GM23338 (cell line): ENCODE measurements around the gene ANKZF1. TPM values are rescaled to one million over a fixed set of nuclear protein-coding genes. Genes with fewer than 3 reads are reported as not detected.
A peak's percentile ranks its signal among the peaks of the same experiment; 100 is the strongest.

Experiments used
- ATAC-seq: fragments of 200-7000 bp; cut with Tn5 transposase; 3 replicates; pipeline ENCODE4 v1.9.1; 2020
- DNase-seq: peaks from one replicate; pipeline ENCODE4 v3.0.0-alpha.2; 2015; ENCODE audit warnings: low spot score
- H2AFZ ChIP-seq: fragments of 200-600 bp; sonication (generic); 2 replicates; pipeline ENCODE4 v1.8.0; 2016; ENCODE audit warnings: antibody characterized with exemption, mild to moderate bottlenecking, moderate library complexity
- H3F3A ChIP-seq: fragments of 200-600 bp; sonication (generic); replicated peaks from 2 replicates; pipeline ENCODE4 v1.8.0; 2017; ENCODE audit warnings: antibody characterized with exemption, mixed run types, low read depth
- H3K27ac ChIP-seq: fragments of 200-600 bp; sonication (generic); 2 replicates; pipeline ENCODE4 v1.6.1; 2016; ENCODE audit warnings: low read depth
- H3K27me3 ChIP-seq: fragments of 200-600 bp; sonication (generic); 2 replicates; pipeline ENCODE4 v1.8.0; 2016; ENCODE audit warnings: mild to moderate bottlenecking, mixed run types, moderate library complexity; ENCODE audit not compliant: insufficient read depth
- H3K36me3 ChIP-seq: fragments of 200-600 bp; sonication (generic); 2 replicates; pipeline ENCODE4 v1.8.0; 2016; ENCODE audit warnings: mild to moderate bottlenecking; ENCODE audit not compliant: insufficient read depth
- H3K4me1 ChIP-seq: fragments of 200-600 bp; sonication (generic); 2 replicates; pipeline ENCODE4 v1.8.0; 2016; ENCODE audit warnings: mild to moderate bottlenecking, moderate library complexity; ENCODE audit not compliant: insufficient read depth
- H3K4me2 ChIP-seq: fragments of 200-600 bp; sonication (generic); 2 replicates; pipeline ENCODE4 v1.7.1; 2017; ENCODE audit warnings: mixed run types
- H3K4me3 ChIP-seq: fragments of 200-600 bp; sonication (generic); 2 replicates; pipeline ENCODE4 v1.6.1; 2016; ENCODE audit warnings: mixed run types
- H3K79me2 ChIP-seq: fragments of 200-600 bp; sonication (generic); replicated peaks from 2 replicates; pipeline ENCODE4 v1.8.0; 2017; ENCODE audit warnings: mild to moderate bottlenecking; ENCODE audit not compliant: insufficient read depth
- H3K9me2 ChIP-seq: fragments of 200-600 bp; sonication (generic); 2 replicates; pipeline ENCODE4 v1.8.0; 2017; ENCODE audit not compliant: insufficient read depth
- H4K20me1 ChIP-seq: fragments of 200-600 bp; sonication (generic); replicated peaks from 2 replicates; pipeline ENCODE4 v1.8.0; 2017; ENCODE audit warnings: mild to moderate bottlenecking; ENCODE audit not compliant: insufficient read depth
- H3K27ac Mint-ChIP-seq: 2 replicates; pipeline ENCODE4 v1.8.0; 2020; ENCODE audit warnings: inconsistent platforms, mild to moderate bottlenecking, moderate library complexity, mixed read lengths
- H3K27me3 Mint-ChIP-seq: 3 replicates; pipeline ENCODE4 v1.8.0; 2022; ENCODE audit warnings: low read depth, mild to moderate bottlenecking, moderate library complexity, mixed read lengths, inconsistent platforms; ENCODE audit not compliant: insufficient read depth, poor library complexity
- H3K36me3 Mint-ChIP-seq: 3 replicates; pipeline ENCODE4 v1.8.0; 2021; ENCODE audit warnings: low read depth, mild to moderate bottlenecking, inconsistent platforms, moderate library complexity, mixed read lengths
- H3K4me1 Mint-ChIP-seq: 3 replicates; pipeline ENCODE4 v1.8.0; 2020; ENCODE audit warnings: mild to moderate bottlenecking, inconsistent platforms, mixed read lengths
- H3K4me3 Mint-ChIP-seq: 3 replicates; pipeline ENCODE4 v1.8.0; 2021; ENCODE audit warnings: moderate library complexity, mild to moderate bottlenecking, inconsistent platforms, mixed read lengths
- H3K9me3 Mint-ChIP-seq: 3 replicates; pipeline ENCODE4 v1.8.0; 2020; ENCODE audit warnings: moderate library complexity, mild to moderate bottlenecking, inconsistent platforms, mixed read lengths
- ETS1 ChIP-seq: IDR thresholded peaks from 2 replicates; pipeline ENCODE4 v1.6.1; 2016; ENCODE audit warnings: antibody characterized with exemption
- EZH2phosphoT487 ChIP-seq: fragments of 200-600 bp; sonication (generic); IDR thresholded peaks from one replicate; pipeline ENCODE4 v1.8.1; 2018; ENCODE audit warnings: antibody characterized with exemption; ENCODE audit not compliant: unreplicated experiment
- JUNB ChIP-seq: IDR thresholded peaks from one replicate; pipeline ENCODE4 v1.6.1; 2016; ENCODE audit warnings: antibody characterized with exemption; ENCODE audit not compliant: unreplicated experiment
- NANOG ChIP-seq: IDR thresholded peaks from 2 replicates; pipeline ENCODE4 v1.6.1; 2016; ENCODE audit warnings: antibody characterized with exemption, borderline replicate concordance
- ZNF114 ChIP-seq: fragments of 250-450 bp; sonication (Bioruptor Pico); IDR thresholded peaks from 2 replicates; pipeline ENCODE4 v1.5.0; 2020; ENCODE audit warnings: mild to moderate bottlenecking, moderate library complexity
- ZNF462 ChIP-seq: fragments of 250-450 bp; sonication (Bioruptor Pico); IDR thresholded peaks from 2 replicates; pipeline ENCODE4 v1.5.0; 2020; ENCODE audit warnings: mild to moderate bottlenecking, moderate library complexity
- polyA plus RNA-seq: library from polyadenylated mRNA; unstranded; fragments of >200 nt; fragmentation: Nextera tagmentation; extraction: Ambion mirVana; gene quantifications from 2 replicates; pipeline ENCODE4 v1.2.1, GENCODE V29; 2016
- total RNA-seq: library from RNA; depleted of rRNA; stranded (reverse); fragments of >200 nt; shearing (Covaris generic); gene quantifications from 2 replicates; pipeline ENCODE4 v1.2.3, GENCODE V29; 2014

Gene ANKZF1
- total and polyA plus RNA-seq, 2 experiments from 2014 or later = 29.9 to 61.9 TPM

GRCh38 chr2:219279916-219280516, 50.4 kb downstream of the ANKZF1 start (continued):
- TF ChIP-seq ZNF462 (CRISPR knock-in tag) (no peak), NANOG (no peak), EZH2phosphoT487 (no peak), ZNF114 (CRISPR knock-in tag) (no peak), ETS1 (no peak)

GRCh38 chr2:219280651-219281050, 51.0 kb downstream of the ANKZF1 start:
- DNase-seq (no peak), ATAC-seq (no peak)
- H3K9me2 ChIP-seq = no peaks in the 10 kb centered on the region
- no peaks in the 10 kb centered on the region; the same call in 1 of the 2 replicates for H3K36me3 ChIP-seq
- no peak overlapping the region for H3K27ac ChIP-seq
- H4K20me1 ChIP-seq = no peaks in the 10 kb centered on the region
- H3K27me3 ChIP-seq = no peaks in the 10 kb centered on the region
- peaks cover 26% of the 10 kb centered on the region for H3K4me1 ChIP-seq
- H2AFZ ChIP-seq = no peak overlapping the region
- TF ChIP-seq ZNF462 (CRISPR knock-in tag) (no peak), JUNB (no peak)
- peak overlapping the region; percentile 85 for H3K4me3 Mint-ChIP-seq
- H3K4me1 Mint-ChIP-seq = peaks cover 35% of the 10 kb centered on the region
- no peaks in the 10 kb centered on the region for H3K9me3 Mint-ChIP-seq
- no peak overlapping the region for H3K4me2 ChIP-seq
- no peak overlapping the region for H3K4me3 ChIP-seq
- peaks cover 11% of the 10 kb centered on the region; the same call in 2 of the 3 replicates for H3K36me3 Mint-ChIP-seq
- no peaks in the 10 kb centered on the region for H3K79me2 ChIP-seq
- H3K27me3 Mint-ChIP-seq = peaks cover 13% of the 10 kb centered on the region
- no peaks in the 10 kb centered on the region for H3F3A ChIP-seq
- no peak overlapping the region for H3K27ac Mint-ChIP-seq
